Measurements from ENCODE around the gene NT5DC4.

DNA sequence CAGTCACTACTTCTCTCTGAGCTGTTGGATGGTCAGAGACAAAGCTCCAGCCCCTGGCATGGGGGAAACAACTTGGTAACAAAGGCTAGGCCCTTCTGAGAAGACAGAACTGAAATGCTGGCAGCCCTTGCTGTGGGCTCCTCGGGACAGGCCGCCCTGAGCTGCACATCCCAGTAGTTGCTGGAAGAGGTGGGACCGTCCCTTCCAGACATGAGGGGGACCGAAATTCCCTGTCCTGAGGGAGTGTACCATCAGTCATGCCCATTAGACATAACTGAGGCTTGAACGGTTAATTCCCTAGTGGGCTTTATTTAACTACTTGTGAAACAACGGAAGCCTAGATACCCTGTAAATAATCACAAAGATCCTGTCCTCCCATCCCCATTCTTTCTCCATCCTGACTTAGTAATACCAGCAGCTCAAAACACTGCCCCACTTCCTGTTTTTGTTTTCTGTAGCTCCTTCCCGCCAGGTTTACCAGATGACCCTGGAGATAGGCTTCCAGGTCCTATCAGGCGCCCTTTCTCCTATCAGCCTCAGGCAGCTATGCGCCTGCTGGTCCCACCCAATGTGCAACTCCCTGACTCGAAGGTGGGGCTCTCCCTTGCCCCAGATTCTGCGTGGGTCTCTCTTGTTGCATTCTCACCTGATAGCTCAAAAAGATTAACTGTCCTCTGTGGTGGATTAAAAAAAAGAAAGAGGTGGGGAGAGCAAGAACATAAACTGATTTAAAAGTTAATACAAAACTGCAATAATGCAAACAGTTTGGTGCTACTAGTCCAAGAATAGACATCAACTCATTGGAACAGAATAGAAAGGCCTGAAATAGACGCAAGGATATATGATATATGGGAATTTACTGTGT, 37.0 kb upstream of the NT5DC4 start:
- TF ChIP-seq MAFK (IDR thresholded peaks at IDR 0.05; ENCODE audit: low read depth, low read length) (no peak), CEBPB (IDR thresholded peaks at IDR 0.05; ENCODE audit: low read depth, low read length) (no peak), RCOR1 (IDR thresholded peaks at IDR 0.05; ENCODE audit: insufficient replicate concordance, low read length) (no peak)
- TF ChIP-seq, protein P1, sequence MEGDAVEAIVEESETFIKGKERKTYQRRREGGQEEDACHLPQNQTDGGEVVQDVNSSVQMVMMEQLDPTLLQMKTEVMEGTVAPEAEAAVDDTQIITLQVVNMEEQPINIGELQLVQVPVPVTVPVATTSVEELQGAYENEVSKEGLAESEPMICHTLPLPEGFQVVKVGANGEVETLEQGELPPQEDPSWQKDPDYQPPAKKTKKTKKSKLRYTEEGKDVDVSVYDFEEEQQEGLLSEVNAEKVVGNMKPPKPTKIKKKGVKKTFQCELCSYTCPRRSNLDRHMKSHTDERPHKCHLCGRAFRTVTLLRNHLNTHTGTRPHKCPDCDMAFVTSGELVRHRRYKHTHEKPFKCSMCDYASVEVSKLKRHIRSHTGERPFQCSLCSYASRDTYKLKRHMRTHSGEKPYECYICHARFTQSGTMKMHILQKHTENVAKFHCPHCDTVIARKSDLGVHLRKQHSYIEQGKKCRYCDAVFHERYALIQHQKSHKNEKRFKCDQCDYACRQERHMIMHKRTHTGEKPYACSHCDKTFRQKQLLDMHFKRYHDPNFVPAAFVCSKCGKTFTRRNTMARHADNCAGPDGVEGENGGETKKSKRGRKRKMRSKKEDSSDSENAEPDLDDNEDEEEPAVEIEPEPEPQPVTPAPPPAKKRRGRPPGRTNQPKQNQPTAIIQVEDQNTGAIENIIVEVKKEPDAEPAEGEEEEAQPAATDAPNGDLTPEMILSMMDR (conservative IDR thresholded peaks at IDR 0.05; ENCODE audit: low read depth, low read length), result no peak

Data from IMR-90 (cell line).